Fibroblast of lung (primary cell): ENCODE data around the gene FRS2. TPM values are rescaled to one million over a fixed set of nuclear protein-coding genes. Genes with fewer than 3 reads are reported as not detected.
"Not testable (repeated sequence)": the region's sequence is repeated elsewhere in the genome, so short reads cannot be mapped to it uniquely, and the experiment has no call there.

Experiments used
- DNase-seq, 2 donors: peaks; one replicate each; pipeline versions ENCODE4 v3.0.0 to v3.0.0-alpha.2; 2010; ENCODE audit warnings: low read depth in 2 of 2
- H2AFZ ChIP-seq: 2 replicates; pipeline ENCODE4 v1.5.1; 2012; ENCODE audit warnings: low read length, control low read depth, inconsistent platforms
- H3K27ac ChIP-seq: 2 replicates; pipeline ENCODE4 v1.5.1; 2011; ENCODE audit warnings: low read length, control low read depth; ENCODE audit not compliant: insufficient read depth
- H3K27me3 ChIP-seq: 2 replicates; pipeline ENCODE4 v1.5.1; 2011; ENCODE audit warnings: mild to moderate bottlenecking, low read length; ENCODE audit not compliant: control insufficient read depth, insufficient read depth
- H3K36me3 ChIP-seq: 2 replicates; pipeline ENCODE4 v1.5.1; 2011; ENCODE audit warnings: low read length; ENCODE audit not compliant: control insufficient read depth, insufficient read depth
- H3K4me1 ChIP-seq: 2 replicates; pipeline ENCODE4 v1.5.1; 2011; ENCODE audit warnings: low read length; ENCODE audit not compliant: control insufficient read depth, insufficient read depth; ENCODE audit errors: extremely low read depth
- H3K4me2 ChIP-seq: 2 replicates; pipeline ENCODE4 v1.5.1; 2011; ENCODE audit warnings: low read length, control low read depth; ENCODE audit not compliant: insufficient read depth; ENCODE audit errors: extremely low read depth
- H3K4me3 ChIP-seq, 4 experiments: fragments of 200-600 bp in 1 of 4; sonication (generic) in 1 of 4; replicated peaks in 1 of 4; 2 replicates each; pipeline ENCODE4 v1.5.1; 2011 to 2016; ENCODE audit warnings: low read length in 4 of 4, low read depth in 3 of 4, mild to moderate bottlenecking in 3 of 4, control low read depth in 2 of 4, inconsistent platforms in 1 of 4, mixed read lengths in 1 of 4; ENCODE audit not compliant: insufficient read depth in 1 of 4; ENCODE audit errors: control extremely low read depth in 1 of 4
- H3K79me2 ChIP-seq: 2 replicates; pipeline ENCODE4 v1.5.1; 2012; ENCODE audit warnings: mild to moderate bottlenecking, low read length, inconsistent platforms; ENCODE audit not compliant: control insufficient read depth, insufficient read depth
- H3K9ac ChIP-seq: 2 replicates; pipeline ENCODE4 v1.5.1; 2011; ENCODE audit warnings: mild to moderate bottlenecking, low read length, control low read depth; ENCODE audit not compliant: insufficient read depth
- H3K9me3 ChIP-seq: 2 replicates; pipeline ENCODE4 v1.5.1; 2012; ENCODE audit warnings: low read depth, low read length; ENCODE audit not compliant: control insufficient read depth, insufficient read depth
- H4K20me1 ChIP-seq: 2 replicates; pipeline ENCODE4 v1.5.1; 2011; ENCODE audit warnings: low read length; ENCODE audit not compliant: control insufficient read depth, insufficient read depth; ENCODE audit errors: extremely low read depth
- CTCF ChIP-seq, 2 donors: IDR thresholded peaks in 1 of 2; conservative IDR thresholded peaks in 1 of 2; 1 replicate in 1 of 2; 2 replicates in 1 of 2; pipeline ENCODE4 v1.5.1; 2011 to 2012; ENCODE audit warnings: low read length in 2 of 2, control low read depth in 1 of 2, inconsistent platforms in 1 of 2, low read depth in 1 of 2, mild to moderate bottlenecking in 1 of 2
- EZH2 ChIP-seq: IDR thresholded peaks from 2 replicates; pipeline ENCODE4 v1.5.1; 2012; ENCODE audit warnings: low read length, control low read depth, mild to moderate bottlenecking; ENCODE audit errors: missing control alignments
- polyA plus RNA-seq, 2 donors: library from polyadenylated mRNA; depleted of rRNA in 1 of 2; stranded (reverse) in 1 of 2; unstranded in 1 of 2; fragments of >200 nt; gene quantifications; 2 replicates each; pipeline ENCODE4 v1.2.1, GENCODE V29; 2011 to 2012; ENCODE audit warnings: missing spikeins in 1 of 2
- total RNA-seq: library from RNA; depleted of rRNA; stranded (reverse); fragments of >200 nt; gene quantifications from 2 replicates; pipeline ENCODE4 v1.2.1, GENCODE V29; 2014

Gene FRS2
- total and polyA plus RNA-seq, 2 donors (not counting 1 experiment from before 2014, with no cell fraction given): 37.1 to 45.9 TPM

DNA sequence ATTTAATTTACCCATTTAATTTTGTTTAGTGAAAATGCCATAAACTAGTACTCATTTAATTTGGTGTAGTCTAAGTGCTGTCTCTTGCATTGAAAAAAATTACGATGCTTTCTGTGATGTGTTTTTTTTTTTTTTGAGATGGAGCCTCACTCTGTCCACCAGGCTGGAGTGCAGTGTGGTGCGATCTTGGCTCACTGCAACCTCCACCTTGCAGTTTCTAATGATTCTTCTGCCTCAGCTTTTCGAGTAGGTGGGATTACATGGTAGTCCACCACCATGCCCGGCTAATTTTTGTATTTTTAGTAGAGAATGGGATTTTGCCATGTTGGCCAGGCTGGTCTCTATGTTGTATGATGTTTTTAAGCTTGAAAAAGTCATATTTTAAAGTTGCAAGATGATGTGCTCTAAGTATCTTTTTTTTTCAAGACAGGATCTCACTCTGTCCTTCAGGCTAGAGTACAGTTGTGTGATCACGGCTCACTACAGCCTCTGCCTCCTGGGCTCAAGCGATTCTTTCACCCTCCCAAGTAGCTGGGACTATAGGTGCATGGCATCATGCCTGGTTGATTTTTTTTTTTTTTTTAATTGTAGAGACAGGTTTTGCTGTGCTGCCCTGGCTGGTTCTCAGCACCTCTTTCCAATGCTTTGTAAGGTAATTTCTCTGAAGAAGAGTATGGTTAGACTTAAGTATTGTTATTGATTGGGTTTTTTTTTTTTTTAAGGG is 131.9 kb downstream of the FRS2 start:
- Histone ChIP-seq H3K4me2 (no peak overlapping the region), H3K9ac (no peak overlapping the region), H2AFZ (no peak overlapping the region), H3K36me3 (peaks cover 11% of the 10 kb centered on the region), H3K79me2 (no peaks in the 10 kb centered on the region), H3K27me3 (no peaks in the 10 kb centered on the region), H3K9me3 (no peaks in the 10 kb centered on the region), H3K4me3 (no peak overlapping the region), H3K27ac (no peak overlapping the region), H4K20me1 (no peaks in the 10 kb centered on the region), H3K4me1 (no peaks in the 10 kb centered on the region)
- TF ChIP-seq EZH2: no peak
- TF ChIP-seq CTCF (conservative IDR thresholded peaks at IDR 0.05 in 1 of 2, IDR thresholded peaks at IDR 0.05 in 1 of 2; ENCODE audit: low read depth in 1 of 2, low read length in 2 of 2): no peak
- no peak for DNase-seq

DNA sequence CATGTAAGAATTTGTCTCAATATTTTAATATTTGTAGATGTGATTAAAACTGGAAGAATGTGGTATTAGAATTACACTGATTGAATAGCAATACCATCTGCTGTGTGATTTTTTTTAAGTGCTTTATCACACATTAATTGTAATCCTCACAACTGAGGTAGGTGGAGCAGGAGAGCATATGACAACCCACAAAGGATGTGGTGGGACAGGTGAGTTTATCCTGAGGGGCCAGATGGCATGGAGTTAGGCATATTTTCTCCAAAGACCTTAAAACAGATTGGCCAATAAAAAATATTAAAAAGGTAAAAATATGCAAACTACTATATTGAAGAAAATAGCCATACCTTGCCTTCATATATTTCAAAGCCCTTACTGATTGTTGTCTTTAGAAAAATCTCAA is 132.8 kb downstream of the FRS2 start:
- Histone ChIP-seq H3K4me2 (no peak overlapping the region), H3K36me3 (peaks cover 8% of the 10 kb centered on the region), H2AFZ (no peak overlapping the region), H3K9ac (no peak overlapping the region), H3K4me1 (no peaks in the 10 kb centered on the region), H3K4me3 (no peak overlapping the region), H3K79me2 (no peaks in the 10 kb centered on the region), H3K27ac (no peak overlapping the region), H3K9me3 (no peaks in the 10 kb centered on the region), H3K27me3 (no peaks in the 10 kb centered on the region), H4K20me1 (no peaks in the 10 kb centered on the region)
- no peak for DNase-seq
- TF ChIP-seq EZH2 (no peak), CTCF (conservative IDR thresholded peaks at IDR 0.05 in 1 of 2, IDR thresholded peaks at IDR 0.05 in 1 of 2; ENCODE audit: low read depth in 1 of 2, low read length in 2 of 2) (no peak)

DNA sequence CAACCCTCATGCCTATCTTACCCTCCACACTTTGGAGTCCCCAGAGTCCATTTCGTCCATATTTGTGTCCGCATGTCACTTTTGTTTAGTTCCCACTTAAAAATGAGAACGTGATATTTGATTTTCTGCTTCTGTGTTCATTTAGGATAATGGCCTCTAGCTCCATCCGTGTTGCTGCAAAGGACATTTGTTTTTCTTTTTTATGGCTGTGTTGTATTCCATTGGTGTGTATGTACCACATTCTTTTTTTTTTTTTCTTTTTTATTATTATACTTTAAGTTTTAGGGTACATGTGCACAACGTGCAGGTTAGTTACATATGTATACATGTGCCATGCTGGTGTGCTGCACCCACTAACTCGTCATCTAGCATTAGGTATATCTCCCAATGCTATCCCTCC is 133.4 kb downstream of the FRS2 start:
- H3K79me2 ChIP-seq, H3K4me1 ChIP-seq, H4K20me1 ChIP-seq, H3K9me3 ChIP-seq, DNase-seq, H3K27me3 ChIP-seq, H3K27ac ChIP-seq, H2AFZ ChIP-seq, H3K36me3 ChIP-seq, H3K4me2 ChIP-seq, H3K9ac ChIP-seq, H3K4me3 ChIP-seq: not testable (repeated sequence)

DNA sequence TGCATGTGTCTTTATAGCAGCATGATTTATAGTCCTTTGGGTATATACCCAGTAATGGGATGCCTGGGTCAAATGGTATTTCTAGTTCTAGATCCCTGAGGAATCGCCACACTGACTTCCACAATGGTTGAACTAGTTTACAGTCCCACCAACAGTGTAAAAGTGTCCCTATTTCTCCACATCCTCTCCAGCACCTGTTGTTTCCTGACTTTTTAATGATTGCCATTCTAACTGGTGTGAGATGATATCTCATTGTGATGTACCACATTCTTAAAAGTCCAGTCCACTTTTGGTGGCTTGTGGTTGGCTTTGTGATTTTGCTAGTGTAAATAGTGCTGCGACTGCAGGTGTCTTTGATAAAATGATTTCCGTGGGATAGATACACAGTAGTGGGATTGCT is 134.1 kb downstream of the FRS2 start:
- H2AFZ ChIP-seq, H3K4me1 ChIP-seq, H3K79me2 ChIP-seq, H3K36me3 ChIP-seq, H3K4me2 ChIP-seq, H3K4me3 ChIP-seq, H3K9ac ChIP-seq, H3K27me3 ChIP-seq, H3K27ac ChIP-seq, H4K20me1 ChIP-seq, H3K9me3 ChIP-seq, DNase-seq: not testable (repeated sequence)
